HuH-7 (cell line): ENCODE measurements around the gene HS1BP3.
A peak's percentile ranks its signal among the peaks of the same experiment; 100 is the strongest.

Experiments used
- DNase-seq: peaks from one replicate; pipeline ENCODE4 v3.0.0; 2011; ENCODE audit warnings: low spot score

HS1BP3 gene

DNA sequence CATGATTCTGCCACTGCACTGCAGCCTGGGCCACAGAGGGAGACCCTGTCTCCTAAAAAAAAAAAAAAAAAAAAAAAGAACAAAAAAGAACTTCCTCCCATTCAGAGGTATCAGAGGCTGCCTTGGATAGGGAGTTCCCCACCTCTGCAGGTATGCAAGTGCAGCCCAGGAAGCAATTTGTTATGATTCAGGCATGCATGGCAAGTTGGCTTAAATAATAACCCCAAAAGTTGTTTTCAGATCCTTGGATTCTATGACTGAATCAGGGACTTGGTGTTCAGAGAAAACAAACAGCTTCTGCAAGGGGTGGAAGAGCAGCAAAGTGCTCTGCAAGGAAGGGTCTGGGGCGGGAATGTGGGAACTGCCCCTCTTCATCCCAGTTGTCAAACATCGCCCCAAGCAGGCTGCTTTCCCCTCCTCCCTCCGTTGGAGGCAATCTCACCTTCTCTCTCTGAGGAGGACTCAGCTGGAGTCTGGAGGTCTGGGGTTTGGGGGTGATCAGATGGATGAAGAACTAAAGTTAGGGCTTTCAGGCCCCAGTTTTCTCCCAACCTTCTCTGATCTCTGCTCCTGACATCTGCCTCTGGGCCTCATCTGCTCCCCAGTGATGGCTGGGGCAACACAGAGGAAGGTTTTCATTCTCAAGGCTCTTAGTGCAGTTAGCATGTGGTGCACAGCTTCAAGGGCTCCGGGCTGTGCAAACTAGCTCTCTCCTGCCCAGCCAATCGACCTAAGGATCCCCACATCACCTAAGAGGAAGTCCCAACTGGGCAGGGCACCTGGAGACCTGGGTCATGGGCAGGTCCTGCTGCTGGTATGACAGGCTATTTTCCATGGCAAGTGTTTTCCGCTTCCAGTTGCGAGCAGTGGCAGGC lies 12.5 kb upstream of the HS1BP3 start:
- DNase-seq = no peak

GRCh38 chr2:20662308-20662937 lies 11.5 kb upstream of the HS1BP3 start:
- DNase-seq = no peak

DNA sequence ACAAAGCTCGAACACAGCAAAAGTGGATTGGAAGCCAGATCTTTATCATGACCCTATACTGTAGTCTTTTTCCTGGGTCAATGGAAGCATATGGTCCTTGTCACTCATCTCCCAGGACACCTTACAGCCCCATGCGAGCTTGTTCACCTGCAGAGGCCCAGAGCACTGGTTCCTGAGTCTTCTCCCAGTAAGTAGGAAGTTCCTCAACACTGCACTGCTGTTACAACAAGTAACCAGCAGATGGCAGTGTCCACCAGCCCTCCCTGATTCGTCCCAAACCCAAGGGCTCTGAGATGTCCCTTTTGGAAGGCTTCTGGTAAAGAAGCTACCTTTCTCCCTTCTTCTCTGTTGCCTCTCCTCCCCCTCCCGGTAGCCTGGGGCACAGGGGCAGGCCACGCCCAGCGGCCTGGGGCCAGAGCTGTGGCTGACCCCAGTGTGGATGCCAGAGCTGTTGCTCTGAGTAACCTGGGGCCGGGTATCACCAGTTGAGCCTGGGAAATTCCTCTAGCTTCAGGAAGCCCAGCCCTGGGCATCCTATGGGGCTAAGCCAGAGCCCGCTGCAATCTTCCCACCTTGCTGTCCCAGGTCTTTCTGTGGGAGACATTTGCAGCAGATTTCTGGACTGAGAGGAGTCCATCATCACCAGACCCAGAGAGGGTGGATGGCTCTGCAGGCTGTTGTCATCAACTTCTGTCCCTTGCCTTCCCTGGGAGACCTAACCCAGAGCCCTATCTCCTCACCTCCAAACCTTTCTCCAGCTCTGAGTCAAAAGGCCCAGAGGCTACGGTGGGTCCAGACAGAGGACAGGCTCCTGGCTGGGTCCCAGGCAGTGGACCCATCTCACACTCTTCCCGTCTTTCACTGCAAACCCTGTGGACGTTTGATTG lies 10.8 kb upstream of the HS1BP3 start:
- peak; percentile 79 for DNase-seq

GRCh38 chr2:20660506-20661420 lies 9.9 kb upstream of the HS1BP3 start:
- no peak for DNase-seq

GRCh38 chr2:20657522-20658235 lies 6.8 kb upstream of the HS1BP3 start:
- DNase-seq = no peak

DNA sequence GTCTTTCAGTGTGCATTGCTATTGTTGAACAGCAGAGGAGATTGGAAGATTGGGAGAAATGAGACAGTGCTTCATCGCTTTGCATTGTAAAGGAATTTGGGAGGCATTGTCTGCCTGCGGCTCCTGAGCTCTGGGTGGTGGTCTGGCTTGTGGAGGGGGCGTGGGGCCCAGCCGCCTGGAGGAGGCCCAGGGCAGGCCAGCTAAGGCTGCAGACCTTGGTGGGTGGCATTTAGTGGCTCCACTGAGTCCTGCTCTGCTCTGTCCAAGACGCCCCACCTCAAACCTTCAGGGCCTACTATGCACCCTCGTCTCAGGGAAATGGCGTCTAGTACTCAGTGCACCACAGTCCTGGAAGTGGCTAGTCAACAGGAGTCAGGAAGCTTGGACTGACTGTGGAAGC lies 5.7 kb upstream of the HS1BP3 start:
- no peak for DNase-seq

- DNase-seq = no peak
Observed at GRCh38 chr2:20654535-20654813, 3.6 kb upstream of the HS1BP3 start.

GRCh38 chr2:20653695-20654534 lies 3.0 kb upstream of the HS1BP3 start:
- no peak for DNase-seq

GRCh38 chr2:20652673-20653575 lies 2.0 kb upstream of the HS1BP3 start:
- DNase-seq = no peak

DNA sequence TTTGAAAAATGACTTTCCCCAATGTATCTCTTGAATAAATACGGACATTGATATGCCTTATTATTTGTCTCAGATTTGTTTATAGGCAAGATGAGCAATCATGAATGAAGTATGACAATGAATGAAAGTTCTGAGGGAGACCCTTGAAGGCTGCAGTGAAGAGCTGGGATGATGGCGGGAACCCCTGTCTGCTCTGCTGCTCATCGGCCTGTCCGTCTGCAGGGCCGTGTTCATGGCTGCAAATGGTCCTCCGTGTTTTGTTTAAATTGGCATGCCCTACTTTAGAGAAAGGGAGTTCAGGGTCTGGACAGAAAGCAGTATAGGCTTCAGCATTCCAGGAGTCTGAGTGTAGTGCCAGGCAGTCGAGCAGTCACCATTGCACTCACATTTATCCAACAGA lies 1.2 kb upstream of the HS1BP3 start:
- DNase-seq = no peak

DNA sequence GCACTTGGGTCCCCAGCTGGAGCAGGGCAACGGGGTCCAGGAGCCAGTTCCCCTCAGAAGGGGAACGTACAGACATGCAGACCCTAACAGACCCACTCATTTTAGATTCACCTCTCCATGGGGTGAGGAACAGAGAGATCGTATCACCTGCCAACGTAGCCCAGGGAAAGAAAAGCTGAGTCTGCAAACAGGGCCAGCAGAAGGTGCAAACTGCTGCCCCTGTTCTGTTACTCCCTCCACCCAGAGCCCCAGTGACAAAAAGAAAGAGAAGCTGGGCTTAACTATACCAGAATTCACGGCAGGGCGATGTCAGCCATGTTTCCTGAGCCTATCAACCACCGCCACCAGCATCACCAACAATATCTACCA lies 817 bp upstream of the HS1BP3 start:
- DNase-seq = no peak

DNA sequence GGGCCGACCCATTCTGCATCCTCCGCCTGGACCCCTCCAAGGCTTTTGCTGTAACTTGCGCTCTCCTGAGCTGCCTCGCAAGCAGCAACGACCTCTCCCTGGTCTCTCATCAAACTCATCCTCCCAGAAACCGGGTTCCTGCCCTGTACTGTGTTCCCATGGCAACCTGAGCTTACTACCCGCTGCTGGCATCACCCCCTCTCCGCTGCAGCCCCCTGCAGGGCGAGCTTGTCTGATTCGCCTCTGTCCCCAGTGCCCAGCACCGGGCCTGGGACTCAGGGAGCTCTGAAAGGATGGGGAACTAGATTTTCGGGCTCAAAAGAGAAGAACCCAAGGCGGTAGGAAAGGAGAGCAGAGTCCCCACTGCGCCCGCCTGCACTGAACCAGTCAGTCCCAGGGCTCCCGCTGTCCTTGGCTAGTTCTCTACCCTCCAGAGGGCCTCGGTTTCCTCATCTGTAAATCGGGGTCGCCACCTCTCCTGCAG lies 463 bp downstream of the HS1BP3 start:
- peak; percentile 50 for DNase-seq

GRCh38 chr2:20649976-20650375 lies 922 bp downstream of the HS1BP3 start:
- no peak for DNase-seq

DNA sequence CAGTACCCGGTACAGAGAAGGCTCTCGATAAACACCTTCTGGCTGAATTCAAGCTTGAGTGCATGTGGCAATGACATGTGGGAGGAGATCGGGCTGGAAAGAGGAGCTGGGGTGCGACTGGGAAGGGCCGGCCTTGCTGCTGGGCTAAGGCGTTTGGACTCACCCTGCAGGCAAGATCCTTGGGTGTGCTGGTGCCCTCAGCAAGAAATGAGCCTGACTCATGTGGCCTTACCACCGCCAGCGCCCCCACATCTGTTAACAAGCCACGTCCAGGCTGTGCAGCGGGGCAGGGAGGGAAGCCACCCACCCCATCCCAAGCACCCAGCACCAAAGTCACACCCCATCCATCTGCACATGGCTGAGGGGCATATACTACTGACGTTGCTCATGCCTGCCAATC lies 1.3 kb downstream of the HS1BP3 start:
- no peak for DNase-seq

DNA sequence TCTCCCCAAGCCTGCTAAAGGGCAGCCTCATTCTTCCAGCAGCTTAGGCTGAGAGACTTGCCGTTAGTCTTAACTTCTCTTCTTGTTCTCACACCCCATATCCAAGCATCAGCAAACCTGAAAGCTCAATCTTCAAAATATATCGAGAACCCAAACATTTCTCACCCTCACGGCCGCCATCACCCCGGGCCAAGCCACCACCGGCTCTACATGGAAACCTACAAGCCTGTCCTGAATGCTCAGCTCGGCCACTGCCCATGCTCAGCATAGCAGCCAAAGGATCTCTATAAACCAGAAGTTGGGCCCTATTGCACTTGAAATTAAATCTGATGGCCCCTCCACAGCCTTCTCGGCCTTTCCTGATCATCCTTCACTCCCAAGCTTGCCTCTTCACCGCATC lies 2.1 kb downstream of the HS1BP3 start:
- no peak for DNase-seq

GRCh38 chr2:20648206-20648605 lies 2.7 kb downstream of the HS1BP3 start:
- DNase-seq = no peak

DNA sequence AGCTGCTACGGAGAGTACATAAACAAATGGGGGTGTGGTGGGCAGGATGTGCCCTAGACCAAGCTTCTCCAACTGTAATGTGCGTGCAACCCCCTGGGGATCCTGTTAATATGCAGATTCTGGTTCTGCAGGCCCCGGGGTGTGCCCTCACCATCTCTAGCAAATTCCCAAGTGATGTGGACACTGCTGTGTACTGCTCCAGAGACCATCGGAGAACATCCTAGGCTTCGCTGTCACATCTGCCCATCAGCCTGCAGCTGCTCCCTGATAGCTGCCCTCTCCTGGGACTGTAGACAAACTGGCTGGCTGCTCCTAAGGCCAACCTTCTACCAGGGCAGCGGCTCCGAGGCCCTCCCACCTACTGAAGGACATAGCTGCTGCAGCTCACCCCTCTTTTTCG lies 3.2 kb downstream of the HS1BP3 start:
- DNase-seq = no peak

DNA sequence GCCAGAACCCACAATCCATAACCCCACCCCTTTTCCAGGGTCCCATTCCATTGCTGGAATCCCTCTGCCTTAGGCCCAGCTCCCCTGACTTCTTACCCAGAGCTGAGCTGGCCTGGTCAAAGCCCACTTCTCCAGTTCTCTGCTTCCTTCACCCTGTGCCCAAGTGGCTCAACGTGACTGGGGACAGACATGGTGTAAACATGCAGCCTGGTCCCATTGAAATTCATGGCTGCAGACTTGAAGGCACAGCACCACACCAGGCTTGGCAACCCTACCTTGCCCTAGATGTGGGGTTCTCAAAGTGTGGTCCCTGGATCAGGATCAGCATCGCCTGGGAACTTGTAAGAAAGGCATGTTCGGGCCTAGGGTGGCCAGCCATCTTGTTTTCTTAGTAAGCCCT lies 3.7 kb downstream of the HS1BP3 start:
- DNase-seq = no peak

- DNase-seq = no peak
Observed at GRCh38 chr2:20646446-20646845, 4.5 kb downstream of the HS1BP3 start.
